Measurements from ENCODE around the gene DUSP10.

The DUSP10 gene

DNA sequence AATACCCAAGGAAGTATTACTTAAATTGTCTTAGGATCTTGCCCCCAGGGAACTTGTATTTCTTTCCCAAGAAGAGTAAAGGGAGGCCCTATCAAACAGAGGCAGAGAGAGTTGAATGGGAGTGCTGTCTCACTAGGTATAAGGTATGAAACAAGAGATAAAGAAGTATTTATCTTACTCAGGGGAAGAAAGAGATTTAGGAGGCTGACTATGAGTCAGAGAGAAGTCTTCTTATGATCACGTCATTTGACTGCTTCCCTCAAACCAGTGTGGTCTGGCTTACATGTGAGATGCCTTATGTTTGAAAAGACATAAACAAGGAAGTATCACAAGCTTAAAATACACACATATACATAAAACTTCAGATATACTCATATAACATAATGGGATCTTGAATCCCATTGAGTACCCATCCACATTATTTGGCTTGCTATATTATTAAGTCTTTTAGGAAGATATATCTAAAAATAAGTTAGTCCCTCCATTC lies 29.6 kb downstream of the DUSP10 start:
- no peak for DNase-seq

DNA sequence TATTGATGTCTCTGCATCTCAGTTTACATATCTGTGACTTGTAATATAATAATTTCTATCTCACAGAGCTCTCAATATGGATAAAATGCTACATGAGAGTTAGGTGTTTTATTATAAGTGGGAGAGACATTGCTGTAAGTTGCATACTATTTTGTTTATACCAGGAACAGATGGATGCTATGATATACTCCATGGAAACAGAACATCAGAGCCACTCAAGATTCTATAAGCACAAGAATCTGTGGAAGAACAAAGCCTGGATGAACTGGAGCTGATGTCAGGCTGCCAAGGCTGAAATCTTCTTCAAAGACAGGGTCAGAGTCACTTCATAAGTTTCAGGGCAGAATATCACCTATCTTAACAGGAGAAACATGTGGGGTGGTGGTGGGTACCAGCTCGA lies 30.2 kb downstream of the DUSP10 start:
- no peak for DNase-seq

DNA sequence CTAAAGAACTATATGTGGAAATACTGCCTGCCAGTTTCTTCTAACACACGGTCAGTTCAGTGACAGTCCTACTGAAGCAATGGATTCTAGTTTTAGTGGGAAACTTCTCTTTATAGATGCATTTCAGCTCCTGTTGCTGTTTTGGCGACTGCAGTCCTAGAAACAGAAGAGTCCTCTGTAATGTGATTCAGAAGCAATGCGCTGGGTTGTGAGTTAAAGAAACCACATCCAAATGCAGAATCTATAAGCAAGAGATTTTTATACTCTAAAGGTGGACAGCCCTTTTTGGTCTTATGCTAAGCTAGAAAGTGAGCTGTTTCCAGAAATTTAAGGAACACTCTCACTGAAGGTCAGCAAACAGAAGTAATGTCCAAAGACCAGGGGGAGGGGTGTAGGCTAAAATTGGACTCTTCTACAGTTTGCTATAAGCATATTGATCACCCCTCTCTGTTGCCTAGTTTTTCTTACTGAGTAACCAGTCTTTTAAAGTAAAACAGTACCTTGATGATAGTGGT lies 30.8 kb downstream of the DUSP10 start:
- DNase-seq = no peak

DNA sequence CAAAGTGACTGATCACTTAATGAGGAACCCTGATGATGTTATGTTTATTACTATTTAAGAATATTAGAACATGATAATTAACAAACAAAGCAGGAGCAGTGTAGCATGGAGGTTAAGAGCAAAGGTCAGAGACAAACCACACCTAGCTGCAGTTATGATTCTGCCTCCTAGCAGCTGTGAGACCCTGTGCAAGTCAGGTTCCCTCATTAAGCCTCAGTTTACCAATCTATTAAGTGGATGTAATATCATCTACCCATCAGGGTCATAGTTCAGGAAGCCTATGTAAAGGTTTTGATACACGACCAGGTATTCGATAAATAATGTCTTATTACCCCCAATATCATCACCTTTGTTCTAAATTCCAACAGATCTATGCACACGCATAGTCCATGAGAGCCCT lies 32.0 kb downstream of the DUSP10 start:
- no peak for DNase-seq

DNA sequence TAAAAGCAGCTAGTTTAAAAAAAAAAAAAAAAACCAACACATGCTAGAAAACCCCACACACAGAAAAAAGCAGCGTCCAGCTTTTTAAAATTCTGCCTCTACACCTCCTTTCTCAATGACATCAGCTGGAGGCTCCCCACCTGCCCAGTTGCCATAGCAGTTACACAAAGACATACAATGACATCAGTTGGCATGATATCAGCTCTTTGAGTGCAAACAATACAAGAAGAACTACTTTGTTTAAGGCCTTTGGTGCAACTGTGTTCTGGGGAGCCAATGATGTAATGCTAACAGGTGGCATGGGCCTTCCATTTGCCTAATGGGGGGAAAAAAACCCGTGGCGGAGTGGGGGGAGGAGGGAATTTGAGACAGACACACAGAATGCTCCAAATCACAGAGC lies 32.9 kb downstream of the DUSP10 start:
- DNase-seq = no peak

DNA sequence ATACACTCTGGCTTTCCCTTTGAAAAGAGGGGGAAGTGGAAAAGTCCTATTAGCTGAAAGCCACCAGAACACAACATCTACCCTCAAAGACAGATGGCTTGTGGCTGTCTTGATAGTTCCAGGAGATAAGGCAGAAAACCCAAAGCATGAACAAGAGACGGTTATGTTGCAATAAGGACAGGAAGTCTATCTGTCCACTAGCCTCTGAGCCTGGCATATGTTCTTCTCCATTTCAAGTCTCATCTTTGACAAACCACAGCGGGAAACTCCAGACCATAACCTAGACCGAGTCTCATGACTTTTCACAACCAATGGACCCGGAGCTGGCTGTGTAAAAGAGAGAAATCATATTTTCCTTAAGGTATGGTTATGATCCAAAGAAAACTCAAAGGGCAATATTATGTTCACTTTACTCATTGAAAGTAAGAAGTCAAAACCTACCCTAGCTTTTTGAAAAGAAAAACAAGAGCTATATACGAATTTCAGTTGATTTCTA lies 33.8 kb downstream of the DUSP10 start:
- DNase-seq = no peak

DNA sequence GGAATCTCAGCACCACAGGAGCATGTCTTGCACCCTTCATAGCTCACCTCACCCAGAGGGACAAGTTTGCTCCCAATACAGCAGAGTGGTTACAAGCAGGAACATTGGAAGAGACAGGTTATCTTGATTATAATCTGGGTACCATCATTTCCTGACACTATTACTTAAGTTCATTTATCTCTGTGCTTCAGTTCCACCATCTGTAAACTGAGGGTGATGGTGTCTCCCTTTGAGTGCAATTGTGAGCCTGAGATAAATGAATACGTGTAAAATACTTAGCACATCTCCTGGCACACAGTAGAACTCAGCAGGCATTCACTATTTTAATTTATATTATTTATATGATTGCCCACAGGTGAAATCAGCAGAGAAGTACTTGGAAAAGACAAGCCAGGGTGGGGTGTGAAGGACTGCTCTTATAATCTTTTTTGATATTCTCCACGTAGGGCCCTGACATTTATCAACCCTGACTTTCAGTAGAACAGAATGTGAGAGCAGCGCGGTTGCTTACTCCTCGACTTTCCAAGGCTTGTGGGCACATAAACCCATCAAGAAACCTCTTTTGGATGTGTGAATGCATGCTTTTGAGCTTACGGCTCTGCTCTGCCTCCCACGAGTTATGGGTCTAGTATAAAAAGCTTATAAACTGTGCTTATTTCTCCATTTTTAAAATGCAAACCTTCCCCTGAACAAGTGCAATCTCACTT lies 34.9 kb downstream of the DUSP10 start:
- no peak for DNase-seq

DNA sequence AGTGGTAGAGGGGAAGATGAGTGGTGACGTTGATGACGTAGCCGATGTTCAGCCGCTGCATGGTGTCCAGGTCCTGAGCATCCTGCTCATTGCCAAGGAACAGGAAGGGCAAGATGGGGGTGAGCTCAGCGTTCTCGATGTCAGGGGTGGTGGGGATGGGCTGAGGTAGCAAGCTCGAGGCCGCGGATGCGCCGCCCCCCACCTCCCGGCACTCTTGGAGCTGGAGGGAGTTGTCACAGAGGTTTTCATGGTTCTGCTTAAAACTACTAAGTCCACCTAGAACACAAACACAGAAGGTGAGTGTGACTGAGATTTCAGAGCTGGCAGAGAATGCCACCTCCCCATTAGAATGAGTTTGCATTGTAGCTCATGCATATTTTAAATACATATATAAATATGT lies 35.7 kb downstream of the DUSP10 start:
- no peak for DNase-seq

DNA sequence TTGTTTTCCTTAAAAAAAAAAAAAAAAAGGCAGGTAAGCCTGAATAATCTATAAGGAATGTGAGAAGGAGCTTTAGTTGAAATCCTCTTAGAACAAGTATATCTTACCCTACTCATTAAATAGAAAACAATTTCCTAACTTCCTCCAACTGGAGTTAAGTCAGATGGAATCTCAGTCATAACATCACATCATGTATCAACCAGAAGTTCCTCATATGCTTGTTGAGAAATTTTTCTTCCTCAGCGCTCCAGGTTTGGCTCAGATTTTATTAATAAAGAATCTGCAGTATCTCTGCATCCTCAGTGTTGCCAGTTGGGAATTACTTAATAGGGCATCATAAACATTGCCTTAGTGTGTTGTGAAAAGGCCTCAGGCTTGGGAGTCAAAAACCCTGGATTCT lies 37.6 kb downstream of the DUSP10 start:
- no peak for DNase-seq

DNA sequence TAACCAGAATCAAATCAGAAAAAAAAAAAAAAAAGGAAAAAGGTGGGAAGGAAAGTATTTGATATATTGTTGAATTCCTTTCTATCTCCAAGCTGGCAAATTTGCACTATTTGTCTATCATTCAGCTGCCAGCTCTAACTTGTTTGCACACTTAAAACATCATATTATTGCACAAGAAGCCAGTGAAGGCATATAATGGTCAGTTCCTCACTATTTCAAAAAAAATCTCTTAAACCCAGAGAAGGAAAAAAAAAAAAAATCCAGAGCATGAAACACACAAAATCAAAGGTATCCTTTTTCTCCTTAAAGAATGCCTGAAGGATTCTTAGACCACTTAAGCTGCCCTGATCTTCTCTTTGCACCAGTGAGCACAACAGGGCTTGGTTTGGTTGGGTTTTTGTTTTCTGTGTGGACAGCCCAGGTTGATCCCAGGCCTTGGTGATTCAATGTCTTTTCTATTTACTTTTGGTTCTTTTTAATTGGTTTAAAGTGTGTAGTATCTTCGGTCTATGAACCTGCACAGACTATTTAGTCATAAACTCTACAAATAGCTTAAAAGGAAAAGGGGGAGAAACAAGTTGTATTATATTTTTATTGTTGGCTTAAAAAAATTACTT lies 40.2 kb downstream of the DUSP10 start:
- DNase-seq = no peak

DNA sequence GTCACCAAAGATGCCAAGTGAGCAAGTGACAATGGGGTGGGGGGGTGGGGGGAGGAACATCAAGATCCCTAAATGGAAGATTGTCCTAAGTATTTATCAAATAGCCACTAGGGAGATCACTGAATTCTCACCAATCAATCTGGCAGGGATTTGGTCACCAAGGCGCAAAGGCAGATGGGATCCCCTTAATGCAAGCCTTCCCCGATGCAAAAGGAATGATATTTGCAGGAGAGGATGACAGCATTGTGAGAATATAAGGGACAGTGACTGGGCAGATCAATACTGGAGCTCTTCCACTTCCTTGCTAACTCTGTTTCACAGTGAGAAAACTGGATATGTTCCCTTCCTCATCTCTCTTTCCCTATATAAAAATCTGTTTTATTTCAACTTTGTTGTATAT lies 40.9 kb downstream of the DUSP10 start:
- no peak for DNase-seq

DNA sequence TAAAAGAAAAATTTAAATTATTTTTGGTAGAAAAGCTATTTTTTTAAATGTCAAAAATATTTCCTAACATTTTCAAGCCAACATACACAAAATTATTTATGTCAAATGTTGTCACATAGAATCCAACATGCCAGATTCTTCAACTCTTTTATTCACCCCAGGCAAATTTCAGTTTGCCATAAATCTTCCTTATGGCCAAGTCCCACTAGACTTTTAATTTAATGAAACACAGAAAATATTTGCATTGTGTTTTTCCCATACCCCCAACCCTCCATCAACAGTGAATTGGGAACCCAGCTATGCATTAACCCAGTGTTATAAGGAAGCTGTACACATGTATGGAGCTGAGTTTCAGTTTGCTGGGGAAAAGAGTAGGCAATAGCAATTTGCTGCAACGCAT lies 41.4 kb downstream of the DUSP10 start:
- DNase-seq = no peak

DNA sequence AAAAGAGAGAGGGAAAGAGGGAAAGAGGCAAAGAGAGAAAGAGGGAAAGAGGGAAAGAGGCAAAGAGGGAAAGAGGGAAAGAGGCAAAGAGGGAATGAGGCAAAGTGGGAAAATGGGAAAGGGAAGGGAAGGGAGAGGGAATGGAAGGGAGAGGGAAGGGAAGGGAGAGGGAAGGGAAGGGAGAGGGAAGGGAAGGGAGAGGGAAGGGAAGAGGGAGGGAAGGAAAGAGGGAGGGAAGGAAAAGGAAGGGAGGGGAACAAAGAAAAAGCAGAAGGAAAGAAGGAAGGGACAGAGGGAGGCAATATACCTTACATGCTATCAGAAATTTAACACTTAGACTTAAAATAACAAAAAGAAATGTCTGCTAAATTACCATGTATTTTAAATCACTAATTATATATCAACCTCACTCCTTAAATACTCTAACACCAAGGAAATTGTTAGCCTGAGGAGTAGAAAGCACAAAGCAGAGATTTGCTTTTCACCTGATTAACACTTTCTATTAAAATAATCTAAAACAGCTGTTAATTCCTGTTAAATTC lies 41.8 kb downstream of the DUSP10 start:
- DNase-seq = no peak

DNA sequence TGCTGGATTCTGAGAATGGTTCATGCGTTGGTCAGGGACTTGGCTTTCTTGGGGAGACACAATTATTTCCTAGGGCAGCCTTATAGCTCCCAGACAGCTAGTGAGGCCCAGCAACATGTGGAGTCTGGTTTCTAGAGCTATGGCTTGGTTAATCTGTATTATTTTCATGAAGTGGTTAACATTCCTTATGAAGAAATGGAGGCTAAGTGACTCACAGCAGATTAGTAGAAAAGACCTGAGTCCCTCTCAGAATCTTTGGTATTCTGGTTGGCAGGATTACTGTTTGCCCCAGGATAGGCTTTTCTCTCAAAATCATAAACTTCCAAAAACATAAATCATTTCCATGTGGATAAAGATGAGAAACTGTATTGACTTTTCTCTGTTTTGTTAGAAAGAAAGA lies 42.3 kb downstream of the DUSP10 start:
- DNase-seq = no peak

DNA sequence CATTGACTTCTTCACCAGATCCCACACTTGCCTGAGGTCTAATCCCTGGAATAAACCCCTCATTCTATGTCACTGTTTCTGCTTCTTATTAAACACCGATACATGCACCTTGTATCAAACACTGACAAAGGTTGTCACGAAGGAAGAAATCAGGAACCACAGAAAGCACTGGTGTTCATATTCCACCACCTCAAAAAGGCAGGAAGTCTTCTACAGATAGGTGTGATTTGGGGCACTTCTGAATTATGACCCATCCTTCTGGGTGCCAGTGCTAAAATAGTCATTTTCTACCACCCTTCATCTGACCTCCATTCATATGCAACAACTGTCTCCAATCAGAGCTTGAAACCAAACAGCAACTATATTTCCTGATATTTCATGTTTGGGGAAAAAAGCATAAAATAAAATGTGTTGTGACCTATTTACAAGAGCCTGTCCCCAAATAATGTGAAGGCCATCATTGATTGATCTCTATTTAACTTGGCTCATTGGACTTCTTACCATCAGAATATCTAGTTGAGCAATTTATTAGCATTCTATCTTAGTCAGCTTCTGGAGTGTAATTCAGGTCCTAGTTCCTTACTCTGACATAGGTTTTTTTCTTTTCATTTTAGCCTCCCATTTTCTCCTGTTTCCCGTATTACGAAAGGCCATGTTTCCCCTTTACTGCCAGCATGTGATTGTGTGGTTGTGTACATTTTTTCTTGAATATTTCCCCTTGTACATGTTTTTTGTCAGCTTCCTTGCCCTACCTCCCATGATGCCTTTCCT lies 43.1 kb downstream of the DUSP10 start:
- DNase-seq = no peak

DNA sequence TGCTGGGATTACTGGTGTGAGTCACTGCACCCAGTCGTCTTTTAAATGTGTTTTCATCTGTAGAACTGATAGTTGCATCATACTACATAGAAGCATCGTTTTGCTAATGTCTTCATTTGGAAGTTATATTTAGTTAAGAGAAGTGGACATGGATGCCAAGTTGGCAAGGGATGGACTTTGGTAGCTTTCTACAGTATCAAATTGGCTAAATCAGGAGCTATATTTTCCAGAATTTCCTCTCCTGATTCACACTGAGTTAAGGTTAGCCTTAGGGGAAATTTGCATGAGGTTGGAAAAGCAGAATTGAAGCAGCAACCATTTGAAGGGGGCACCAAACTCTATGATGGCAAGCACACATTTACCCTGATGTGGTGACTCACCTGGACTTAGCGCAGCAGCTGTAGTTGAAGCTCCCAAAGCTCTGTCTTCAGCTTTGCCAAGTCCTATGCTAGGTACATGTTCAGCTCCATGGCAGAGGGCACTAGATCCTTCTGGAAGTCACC lies 43.9 kb downstream of the DUSP10 start:
- no peak for DNase-seq

DNA sequence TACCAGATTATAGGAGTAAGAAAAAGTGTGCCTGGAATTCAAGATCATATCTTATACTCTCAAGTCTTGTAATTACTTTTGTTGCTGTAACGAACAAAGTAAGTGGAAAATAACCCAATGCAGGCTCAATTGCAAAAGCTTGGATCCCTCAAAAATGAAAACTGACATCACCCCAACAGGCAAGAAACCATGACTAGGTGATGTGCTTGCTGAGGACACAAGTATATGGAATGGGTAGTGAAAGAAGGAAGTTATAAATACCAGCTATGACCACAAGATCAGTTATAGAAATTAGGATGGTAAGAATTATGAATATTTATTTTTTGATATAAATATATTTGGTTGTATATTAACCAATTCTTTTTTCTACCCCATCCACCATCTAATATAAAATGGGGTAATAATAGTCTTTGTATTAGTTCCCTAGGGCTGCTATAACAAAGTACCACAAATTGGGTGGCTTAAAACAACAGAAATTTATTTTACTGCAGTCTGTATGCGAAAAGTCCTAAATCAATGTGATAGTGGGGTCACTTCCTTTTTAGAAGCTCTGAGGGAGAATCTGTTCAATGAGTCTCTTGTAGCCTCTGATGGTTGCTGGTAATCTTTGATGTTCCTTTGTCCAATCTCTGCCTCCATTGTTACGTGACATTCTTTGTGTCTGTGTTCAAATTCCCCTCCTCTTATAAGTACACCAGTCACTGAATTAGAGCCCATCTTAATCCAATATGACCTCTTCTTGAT lies 45.0 kb downstream of the DUSP10 start:
- no peak for DNase-seq

DNA sequence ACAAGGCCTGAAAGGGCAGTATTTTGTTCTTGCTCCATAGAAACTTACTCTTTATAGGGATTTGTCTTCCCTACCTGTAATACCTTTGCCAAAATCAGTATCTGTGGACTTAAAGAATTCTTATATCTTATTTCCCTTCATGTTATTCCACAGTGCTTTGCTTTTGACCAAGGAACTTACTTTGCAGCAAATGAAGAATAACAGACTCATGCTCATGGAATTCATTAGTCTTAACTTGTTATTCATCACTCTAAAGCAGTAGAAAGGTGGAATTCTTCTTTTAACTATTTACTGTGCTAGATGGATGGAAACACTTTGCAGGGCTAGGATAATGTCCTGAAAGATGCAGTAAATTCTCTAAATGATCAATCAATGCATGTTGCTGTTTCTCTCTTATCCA lies 45.9 kb downstream of the DUSP10 start:
- DNase-seq = no peak

DNA sequence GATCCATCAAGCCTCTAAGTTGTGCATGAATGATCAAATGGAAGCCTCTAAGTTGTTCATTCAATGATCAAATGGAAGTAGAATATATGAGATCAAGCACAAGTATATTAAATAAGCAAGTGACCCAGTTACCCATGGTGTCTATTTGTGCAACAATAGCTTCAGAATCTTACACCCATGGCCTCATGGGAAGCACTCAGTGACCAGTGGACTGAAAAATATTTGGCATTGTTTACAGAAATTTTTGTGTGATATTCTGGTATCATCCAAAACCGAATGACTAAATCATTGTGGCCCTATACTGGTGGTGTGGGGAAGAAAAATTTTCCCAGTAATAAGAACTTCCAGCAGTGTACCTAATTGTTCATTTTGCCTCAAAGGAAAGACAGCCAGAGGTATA lies 46.6 kb downstream of the DUSP10 start:
- no peak for DNase-seq

DNA sequence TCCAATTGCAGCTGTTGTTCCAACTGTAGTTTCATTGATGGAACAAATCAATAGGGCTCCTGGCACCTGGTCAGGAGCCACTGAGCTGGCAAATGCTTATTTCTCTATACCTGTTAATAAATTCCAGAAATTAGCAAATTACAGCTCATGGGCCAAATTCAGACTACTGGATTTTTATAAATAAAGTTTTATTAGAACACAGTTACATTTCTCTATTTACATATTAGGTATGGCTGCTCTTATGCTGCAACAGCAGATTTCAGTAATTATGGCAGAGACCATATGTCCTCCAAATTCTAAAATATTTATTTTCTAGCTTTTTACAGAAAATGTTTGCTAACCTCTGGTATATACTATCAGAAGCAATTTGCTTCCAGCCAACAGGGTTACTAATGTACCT lies 47.8 kb downstream of the DUSP10 start:
- no peak for DNase-seq

DNA sequence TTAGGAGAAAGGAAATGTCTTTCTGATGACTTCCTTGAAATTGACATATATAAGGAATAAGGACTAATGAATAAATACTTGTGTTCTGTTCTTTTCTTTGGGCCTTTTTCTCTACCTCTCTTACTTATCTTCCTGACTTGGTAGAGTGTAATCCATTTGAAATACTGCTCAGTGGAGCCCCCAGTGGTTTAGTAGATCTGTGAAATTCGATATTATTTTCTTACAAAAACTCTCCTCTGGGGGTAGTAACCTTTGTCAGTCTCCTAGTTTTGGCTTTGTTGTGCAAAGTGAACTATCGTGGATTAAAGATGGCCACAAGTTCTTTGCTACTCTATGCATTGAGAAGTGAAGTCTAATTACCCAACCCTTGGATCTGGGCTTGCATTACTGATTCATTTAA lies 48.8 kb downstream of the DUSP10 start:
- DNase-seq = no peak

DNA sequence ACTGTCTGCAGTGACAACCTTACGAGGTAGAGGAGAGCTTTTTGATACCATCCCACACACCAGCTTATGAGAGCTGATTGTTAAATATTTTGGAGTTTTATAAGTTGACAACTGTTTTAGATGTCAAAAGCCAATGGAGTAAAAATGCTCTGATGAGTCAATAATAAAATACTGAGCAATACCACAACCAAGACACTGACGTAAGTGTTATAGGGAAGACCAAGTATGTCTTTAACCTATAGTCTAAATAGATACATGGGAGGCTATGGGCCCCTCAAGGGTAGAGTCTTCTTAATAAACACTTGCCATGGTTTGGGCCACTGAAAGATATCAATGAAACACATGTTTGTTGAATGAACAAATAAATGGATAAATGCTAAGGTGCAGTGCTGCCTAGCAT lies 49.2 kb downstream of the DUSP10 start:
- no peak for DNase-seq

DNA sequence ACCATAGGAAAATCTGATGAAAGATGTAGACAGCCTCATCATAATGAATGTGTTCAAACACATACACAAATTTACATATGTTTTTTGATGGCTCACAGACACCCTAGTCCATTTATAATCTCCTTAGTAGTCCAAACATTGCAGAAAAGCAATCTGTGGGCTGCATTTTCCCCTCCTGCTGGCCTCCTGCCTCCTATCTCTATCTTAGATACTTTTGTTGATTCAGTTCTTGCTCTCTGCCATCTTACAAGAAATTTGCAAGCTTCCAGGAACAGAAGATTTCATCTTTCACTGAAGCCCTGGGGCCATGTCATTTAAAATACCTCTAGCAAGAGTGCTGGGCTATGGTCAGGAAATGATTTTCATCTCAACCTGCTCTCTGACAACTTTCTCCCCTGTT lies 50.6 kb downstream of the DUSP10 start:
- DNase-seq = no peak
